NCI-H446 treated with DMSO at 0.1 percent for 48 hours (cell line): ENCODE measurements around the gene ZNF221.
A peak's percentile ranks its signal among the peaks of the same experiment; 100 is the strongest.

Experiments
- DNase-seq: peaks from one replicate; lab custom pipeline; 2025; lab: John Stamatoyannopoulos, UW

ZNF221 gene

GRCh38 chr19:43957891-43958290, 6.9 kb downstream of the ZNF221 start:
- no peak for DNase-seq

DNA sequence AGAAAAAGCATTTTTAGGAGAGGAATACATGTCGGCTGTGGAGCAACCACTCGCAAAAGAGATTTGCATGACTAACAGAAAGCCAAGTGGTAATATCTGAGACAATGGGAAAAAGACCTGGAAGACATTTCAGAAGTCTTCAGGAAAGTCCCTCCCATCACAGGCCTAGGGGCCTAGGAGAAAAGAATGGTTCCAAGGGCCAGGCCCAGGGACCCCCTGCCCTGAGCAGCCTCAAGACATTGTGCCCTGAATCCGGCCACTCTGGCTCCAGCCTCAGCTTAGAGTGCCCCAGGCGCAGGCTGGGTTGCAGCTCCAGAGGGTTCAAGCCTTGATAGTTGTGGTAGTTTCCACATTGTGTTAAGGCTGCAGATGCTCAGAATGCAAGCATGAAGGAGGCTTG, 9.4 kb downstream of the ZNF221 start:
- DNase-seq, result no peak

- no peak for DNase-seq
Observed at GRCh38 chr19:43966079-43966694, 15.2 kb downstream of the ZNF221 start.

DNA sequence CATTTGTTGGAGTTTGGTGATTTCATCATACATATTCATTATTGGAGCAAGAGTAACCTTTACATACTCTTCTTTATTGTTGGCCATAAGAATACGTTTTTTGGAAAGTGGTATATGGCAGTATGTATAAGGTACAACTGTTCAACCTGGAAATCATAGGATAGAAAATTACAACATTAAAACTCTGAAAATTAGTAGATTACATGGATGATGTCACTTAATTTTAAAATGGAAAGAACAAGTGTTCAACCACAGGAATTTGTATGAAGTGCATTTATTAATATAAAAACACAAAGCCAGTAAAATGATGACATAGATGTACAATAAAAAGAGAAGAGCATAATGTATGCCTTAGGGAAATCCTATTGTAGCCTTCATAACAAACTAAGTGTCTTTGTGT, 25.7 kb downstream of the ZNF221 start:
- DNase-seq, result no peak

GRCh38 chr19:43983544-43983911, 32.5 kb downstream of the ZNF221 start:
- no peak for DNase-seq

DNA sequence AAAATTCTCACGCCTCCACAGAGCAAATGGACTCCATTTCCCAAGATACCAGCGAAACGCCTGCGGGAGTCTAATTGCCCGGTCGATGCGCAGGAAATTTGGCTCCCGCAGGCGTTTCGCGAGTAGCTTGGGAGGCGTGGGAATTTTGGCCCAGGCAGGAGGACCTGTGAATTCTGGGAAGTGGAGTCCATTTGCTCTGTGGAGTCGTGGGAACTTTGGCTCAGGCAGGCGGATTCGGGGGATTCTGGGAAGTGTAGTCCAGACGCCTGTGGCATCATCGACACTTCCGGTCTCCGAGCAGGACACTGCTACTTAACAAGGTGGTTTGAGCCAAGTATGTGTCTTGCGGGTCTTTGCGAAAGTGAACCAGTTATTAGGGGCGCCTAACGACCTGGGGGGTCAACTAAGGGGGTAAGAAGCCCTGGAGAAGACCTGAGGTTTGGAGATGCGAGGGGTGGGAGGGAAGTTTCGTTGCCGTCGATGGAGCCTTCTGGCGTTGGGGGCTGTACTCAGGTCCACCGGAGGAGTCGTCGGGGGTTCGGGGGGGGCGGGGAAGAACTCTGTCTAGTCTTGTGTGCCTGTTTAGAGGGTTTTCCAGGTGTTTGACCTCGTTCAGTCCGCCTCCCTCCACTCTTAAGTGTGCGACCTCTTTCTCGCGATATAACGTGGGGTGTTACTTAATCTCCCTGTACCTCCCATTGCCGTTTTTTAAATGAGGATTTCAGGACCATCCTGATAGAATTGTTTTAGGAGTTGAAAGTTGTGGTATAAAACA, 33.1 kb downstream of the ZNF221 start, which contains the start of gene ZNF155:
ZNF155 (plus strand) TSS at position 277 of the 775 bp plus-strand sequence. CDS start 4,356 bp downstream, outside the sequence.
- DNase-seq, result peak; percentile 91

DNA sequence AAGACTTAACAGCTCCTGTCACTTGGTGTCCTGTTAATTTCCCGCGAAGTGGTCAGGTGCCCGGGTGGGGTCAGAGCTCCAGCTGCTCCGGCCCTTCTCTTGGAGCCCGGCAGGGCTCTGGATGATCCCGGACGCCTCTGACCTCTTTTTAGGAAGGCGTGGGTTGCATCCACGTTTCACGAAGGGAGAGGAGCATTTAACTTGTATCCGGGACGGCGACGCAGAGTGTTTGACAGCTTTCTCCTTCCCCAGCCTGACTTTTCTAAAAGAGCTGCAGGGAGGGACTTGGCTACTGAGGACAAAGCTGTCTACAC, 33.6 kb downstream of the ZNF221 start:
- DNase-seq, result no peak

GRCh38 chr19:43997631-43998290, 46.7 kb downstream of the ZNF221 start:
- DNase-seq, result no peak

GRCh38 chr19:44002212-44002565, 51.2 kb downstream of the ZNF221 start:
- DNase-seq, result no peak

DNA sequence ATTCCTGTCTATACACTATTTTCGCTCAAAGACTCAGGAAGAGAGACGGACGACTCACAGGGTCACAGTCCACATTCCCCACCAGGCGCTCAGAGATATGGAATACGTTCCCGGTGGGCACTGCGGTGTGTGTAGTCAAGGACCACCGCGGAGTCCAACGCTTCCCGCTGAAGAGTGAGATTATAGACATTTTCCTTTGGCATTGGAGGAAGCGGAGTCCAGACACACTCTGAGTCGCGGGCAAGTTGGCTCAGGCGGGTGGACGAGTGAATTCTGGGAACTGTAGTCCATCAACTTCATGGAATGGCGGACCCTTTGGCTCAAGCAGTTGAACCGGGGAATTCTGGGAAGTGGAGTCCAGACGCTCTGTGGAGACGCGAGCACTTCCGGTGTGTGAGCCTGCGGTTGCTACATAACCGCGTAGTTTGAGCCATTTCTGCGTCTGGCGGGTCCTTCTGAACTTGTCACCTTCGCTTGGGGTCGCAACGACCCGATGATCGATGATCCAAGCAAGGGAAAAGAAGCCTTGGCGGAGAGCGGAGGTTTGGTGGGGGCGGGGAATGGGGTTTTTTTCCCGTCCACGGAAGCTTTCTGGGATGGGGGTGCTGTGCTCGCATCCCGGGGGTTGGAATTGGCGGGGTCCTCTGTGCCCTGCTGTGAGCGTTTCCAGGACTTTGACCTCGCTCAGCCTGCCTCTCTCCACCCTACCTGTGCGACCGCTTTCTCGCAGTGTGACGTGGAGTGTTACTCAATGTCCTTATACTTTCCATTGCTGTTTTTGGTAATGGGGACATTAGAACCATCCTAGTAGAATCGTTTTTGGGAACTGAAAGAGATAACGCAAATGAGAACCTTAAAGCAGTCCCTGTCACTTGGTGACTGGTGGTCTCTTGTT, 51.8 kb downstream of the ZNF221 start, which contains the start of gene ZNF230:
ZNF230 (plus strand) TSS at position 392 of the 895 bp plus-strand sequence. CDS start 4,122 bp downstream, outside the sequence.
- peak; percentile 91 for DNase-seq

- DNase-seq, result no peak
Observed at GRCh38 chr19:44003461-44004009, 52.5 kb downstream of the ZNF221 start.

- DNase-seq, result no peak
Observed at GRCh38 chr19:44005973-44006372, 54.9 kb downstream of the ZNF221 start.

- DNase-seq, result no peak
Observed at GRCh38 chr19:44007473-44007872, 56.4 kb downstream of the ZNF221 start.

DNA sequence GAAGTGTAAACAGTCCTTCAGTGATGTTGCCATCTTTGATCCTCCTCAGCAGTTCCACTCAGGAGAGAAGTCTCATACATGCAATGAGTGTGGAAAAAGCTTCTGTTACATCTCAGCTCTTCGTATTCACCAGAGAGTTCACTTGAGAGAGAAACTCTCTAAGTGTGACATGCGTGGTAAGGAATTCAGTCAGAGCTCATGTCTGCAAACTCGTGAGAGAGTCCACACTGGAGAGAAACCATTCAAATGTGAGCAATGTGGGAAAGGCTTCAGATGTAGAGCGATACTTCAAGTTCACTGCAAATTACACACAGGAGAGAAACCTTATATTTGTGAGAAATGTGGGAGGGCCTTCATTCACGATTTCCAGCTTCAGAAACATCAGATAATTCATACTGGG, 59.4 kb downstream of the ZNF221 start:
- no peak for DNase-seq
